Upper lobe of right lung (tissue), 1 donor: Measurements from ENCODE around the gene GRIK3. TPM values are rescaled to one million over a fixed set of nuclear protein-coding genes. Genes with fewer than 3 reads are reported as not detected.
A peak's percentile ranks its signal among the peaks of the same experiment; 100 is the strongest.

Experiments
- ATAC-seq: fragments of 200-7000 bp; cut with Tn5 transposase; one replicate; pipeline ENCODE4 v1.9.1; 2020; ENCODE audit warnings: mild to moderate bottlenecking, moderate library complexity
- DNase-seq: peaks from one replicate; pipeline ENCODE4 v3.0.0-alpha.2; 2020
- H3K27ac ChIP-seq: fragments of 200-600 bp; one replicate; pipeline ENCODE4 v1.8.0; 2022
- H3K27me3 ChIP-seq: fragments of 200-600 bp; one replicate; pipeline ENCODE4 v1.8.0; 2022; ENCODE audit warnings: mild to moderate bottlenecking
- H3K36me3 ChIP-seq: fragments of 200-600 bp; one replicate; pipeline ENCODE4 v1.8.0; 2022
- H3K4me1 ChIP-seq: fragments of 200-600 bp; one replicate; pipeline ENCODE4 v1.8.0; 2022
- H3K4me3 ChIP-seq: fragments of 200-600 bp; one replicate; pipeline ENCODE4 v1.8.0; 2022; ENCODE audit warnings: mild to moderate bottlenecking
- H3K9me3 ChIP-seq: fragments of 200-600 bp; one replicate; pipeline ENCODE4 v1.8.0; 2022
- intact Hi-C: fragments of 100-400 bp; cut with DNase I; formaldehyde crosslinking; loops from one replicate; pipeline ENCODE4 v1.11.0; 2022
- total RNA-seq: library from RNA; stranded (reverse); fragmentation: NEBNext Ultra II Directional; extraction: Animal tissue kit (Norgen Biotek cat#: 25700); gene quantifications from one replicate; pipeline ENCODE4 v1.2.1, GENCODE V29; 2021
- TF ChIP-seq, protein P1 (sequence below): fragments of 200-600 bp; IDR thresholded peaks from one replicate; pipeline ENCODE4 v1.8.0; 2022; ENCODE audit warnings: antibody characterized with exemption
- donor health status: DM: no; HTN: yes; CAD: no; lungs with severe emphysema.

Gene GRIK3
- total RNA-seq, 1 donor from 2014 or later: not detected

DNA sequence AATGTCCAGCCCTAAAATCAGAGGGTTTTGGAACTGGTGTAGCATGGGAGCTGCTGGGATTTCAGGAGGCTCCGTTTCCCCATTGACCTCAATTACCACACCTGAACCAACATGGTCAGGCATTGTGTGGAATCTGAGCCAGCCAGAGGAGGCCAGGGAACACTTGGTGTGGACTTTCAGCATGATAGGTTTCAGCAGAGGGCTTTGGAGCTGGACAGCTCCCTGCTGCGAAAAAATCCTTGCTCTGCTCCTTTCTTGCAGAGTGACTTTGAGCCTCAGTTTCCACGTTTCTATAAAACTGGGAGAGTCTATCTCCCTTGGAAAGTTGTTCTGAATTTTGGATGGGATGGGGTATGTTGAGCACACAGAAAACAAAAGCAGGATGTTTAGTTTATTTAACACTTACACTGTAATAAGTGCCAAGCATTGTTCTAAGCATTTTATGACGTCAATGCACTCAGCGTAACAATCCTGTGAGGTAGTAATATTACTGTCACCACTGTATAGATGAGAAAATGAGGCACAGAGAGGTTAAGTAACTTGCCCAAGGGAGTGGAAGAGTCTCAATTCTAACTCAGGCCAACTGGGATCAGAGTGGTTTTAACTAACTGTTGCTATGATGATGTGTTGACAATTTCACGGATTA, 168.0 kb downstream of the GRIK3 start:
- no peaks in the 10 kb centered on the region for H3K36me3 ChIP-seq
- no peak for DNase-seq
- intact Hi-C loops: no loop called here
- ATAC-seq: no peak
- H3K4me3 ChIP-seq: no peak overlapping the region
- no peaks in the 10 kb centered on the region for H3K27me3 ChIP-seq
- TF ChIP-seq, protein P1, sequence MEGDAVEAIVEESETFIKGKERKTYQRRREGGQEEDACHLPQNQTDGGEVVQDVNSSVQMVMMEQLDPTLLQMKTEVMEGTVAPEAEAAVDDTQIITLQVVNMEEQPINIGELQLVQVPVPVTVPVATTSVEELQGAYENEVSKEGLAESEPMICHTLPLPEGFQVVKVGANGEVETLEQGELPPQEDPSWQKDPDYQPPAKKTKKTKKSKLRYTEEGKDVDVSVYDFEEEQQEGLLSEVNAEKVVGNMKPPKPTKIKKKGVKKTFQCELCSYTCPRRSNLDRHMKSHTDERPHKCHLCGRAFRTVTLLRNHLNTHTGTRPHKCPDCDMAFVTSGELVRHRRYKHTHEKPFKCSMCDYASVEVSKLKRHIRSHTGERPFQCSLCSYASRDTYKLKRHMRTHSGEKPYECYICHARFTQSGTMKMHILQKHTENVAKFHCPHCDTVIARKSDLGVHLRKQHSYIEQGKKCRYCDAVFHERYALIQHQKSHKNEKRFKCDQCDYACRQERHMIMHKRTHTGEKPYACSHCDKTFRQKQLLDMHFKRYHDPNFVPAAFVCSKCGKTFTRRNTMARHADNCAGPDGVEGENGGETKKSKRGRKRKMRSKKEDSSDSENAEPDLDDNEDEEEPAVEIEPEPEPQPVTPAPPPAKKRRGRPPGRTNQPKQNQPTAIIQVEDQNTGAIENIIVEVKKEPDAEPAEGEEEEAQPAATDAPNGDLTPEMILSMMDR: no peak
- H3K9me3 ChIP-seq: no peaks in the 10 kb centered on the region
- H3K4me1 ChIP-seq: no peaks in the 10 kb centered on the region
- no peak overlapping the region for H3K27ac ChIP-seq

- no peaks in the 10 kb centered on the region for H3K9me3 ChIP-seq
- TF ChIP-seq, protein P1: no peak
- H3K4me3 ChIP-seq: no peak overlapping the region
- ATAC-seq (no peak), DNase-seq (no peak)
- no peaks in the 10 kb centered on the region for H3K27me3 ChIP-seq
- intact Hi-C loops: no loop called here
- no peaks in the 10 kb centered on the region for H3K4me1 ChIP-seq
- no peak overlapping the region for H3K27ac ChIP-seq
- no peaks in the 10 kb centered on the region for H3K36me3 ChIP-seq
These were observed 168.8 kb downstream of the GRIK3 start for GRCh38 chr1:36865602-36865900.

DNA sequence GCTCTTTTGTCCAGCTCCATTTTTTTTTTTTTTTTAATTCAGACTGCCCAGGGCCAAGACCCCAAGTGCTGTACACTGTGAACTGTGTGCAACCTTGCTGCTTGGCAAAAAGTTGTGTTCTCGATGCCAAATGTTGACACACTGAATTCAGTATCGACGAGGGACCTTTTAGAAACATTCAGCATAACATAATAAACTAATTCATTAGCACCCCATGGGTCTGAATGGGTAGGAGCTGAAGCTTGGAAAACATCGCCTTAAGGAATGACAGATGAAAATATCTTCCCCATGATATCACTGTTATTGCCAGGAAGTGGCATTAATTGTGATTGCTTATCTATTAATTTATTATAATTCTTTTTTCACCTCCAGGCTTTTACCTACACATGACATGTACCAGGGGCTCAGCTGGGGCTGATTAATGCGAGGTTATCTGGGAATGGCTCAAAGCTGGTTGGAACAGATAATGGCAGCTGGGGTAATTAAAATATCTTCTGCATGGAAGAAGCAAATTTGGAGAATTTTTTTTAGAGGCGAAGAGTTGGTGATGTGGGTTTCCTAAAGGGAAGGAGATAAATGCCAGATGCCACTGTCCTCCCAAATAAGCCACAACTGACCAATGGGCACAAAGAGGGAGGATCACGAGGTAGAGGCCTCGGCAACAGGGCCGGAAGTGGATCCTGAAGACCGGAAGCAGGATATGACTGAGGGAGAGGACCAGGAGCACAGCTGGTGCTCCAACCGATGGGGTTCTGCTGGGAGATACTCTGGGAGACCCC, 169.3 kb downstream of the GRIK3 start:
- Histone ChIP-seq H3K9me3 (no peaks in the 10 kb centered on the region), H3K4me1 (no peaks in the 10 kb centered on the region), H3K36me3 (no peaks in the 10 kb centered on the region), H3K27ac (no peak overlapping the region), H3K4me3 (no peak overlapping the region), H3K27me3 (no peaks in the 10 kb centered on the region)
- no peak for ATAC-seq
- no peak for DNase-seq
- intact Hi-C loops: no loop called here
- TF ChIP-seq, protein P1: no peak

DNA sequence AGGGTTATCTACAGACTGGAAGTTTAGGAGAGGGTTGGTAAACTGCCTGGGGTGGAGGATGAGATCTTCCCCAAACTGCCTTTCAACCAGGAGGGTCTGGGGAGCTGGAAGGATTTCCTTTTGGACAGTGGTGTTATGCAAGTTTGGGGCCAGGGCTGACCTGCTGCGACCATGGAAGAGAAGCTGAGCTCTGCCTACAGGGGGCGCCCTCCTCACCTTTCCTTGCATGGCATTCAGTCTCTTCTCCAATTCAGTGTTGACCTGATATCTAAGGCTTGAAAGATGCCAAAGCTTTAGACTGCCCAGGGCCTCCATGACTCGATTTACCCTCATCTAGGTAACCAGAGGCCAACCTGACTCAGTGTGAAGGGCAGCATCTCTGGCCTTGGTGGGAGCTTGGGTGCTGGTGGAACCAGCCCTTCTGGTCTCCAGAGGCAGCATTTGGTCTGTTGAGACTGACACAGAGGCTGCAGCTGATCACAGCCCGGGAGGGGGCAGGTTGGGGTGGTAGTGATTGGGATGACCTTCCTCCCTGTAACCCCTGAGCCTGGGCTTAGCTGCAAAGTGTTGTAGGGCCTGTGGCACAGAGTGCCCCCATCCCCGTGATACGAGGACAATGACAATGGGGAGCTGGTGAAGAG, 170.0 kb downstream of the GRIK3 start:
- no peaks in the 10 kb centered on the region for H3K9me3 ChIP-seq
- TF ChIP-seq, protein P1: peak; percentile 31
- H3K36me3 ChIP-seq: no peaks in the 10 kb centered on the region
- DNase-seq: no peak
- no peak overlapping the region for H3K4me3 ChIP-seq
- H3K4me1 ChIP-seq: no peaks in the 10 kb centered on the region
- H3K27me3 ChIP-seq: no peaks in the 10 kb centered on the region
- no peak overlapping the region for H3K27ac ChIP-seq
- intact Hi-C loops: no loop called here
- no peak for ATAC-seq

DNA sequence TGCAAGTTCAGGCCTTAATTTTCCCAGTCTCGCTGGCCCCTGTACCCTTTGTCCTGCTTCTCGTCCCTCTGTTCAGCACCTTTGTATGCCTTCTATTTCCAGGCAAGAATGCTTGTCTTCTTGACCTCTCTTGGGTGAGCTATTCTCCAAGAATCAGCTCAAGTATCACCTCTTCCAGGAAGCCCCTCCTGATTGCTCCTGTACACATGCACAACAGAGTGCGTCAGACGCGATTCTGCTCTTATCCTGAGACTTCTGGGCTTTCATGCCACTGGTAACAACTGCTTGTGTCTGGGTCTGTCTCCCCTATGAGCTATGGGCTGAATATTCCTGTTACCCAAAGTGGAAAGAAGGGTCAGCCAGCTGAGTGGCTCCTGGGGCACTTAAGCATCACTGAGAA, 170.8 kb downstream of the GRIK3 start:
- DNase-seq (no peak), ATAC-seq (no peak)
- Histone ChIP-seq H3K27ac (no peak overlapping the region), H3K27me3 (no peaks in the 10 kb centered on the region), H3K4me3 (no peak overlapping the region), H3K36me3 (no peaks in the 10 kb centered on the region), H3K9me3 (no peaks in the 10 kb centered on the region), H3K4me1 (no peaks in the 10 kb centered on the region)
- intact Hi-C loops: no loop called here
- TF ChIP-seq, protein P1: no peak
